Memory B cell (primary cell): ENCODE data around the gene SH3BP4.

Experiments used
- ATAC-seq: fragments of 150-1000 bp; cut with Tn5 transposase; 2 replicates; pipeline ENCODE4 v1.10.0; 2021; ENCODE audit warnings: low read depth, mild to moderate bottlenecking, moderate library complexity
- DNase-seq, 2 donors: peaks; one replicate each; pipeline ENCODE4 v3.0.0; 2022; ENCODE audit warnings: low spot score in 2 of 2
- H3K27ac Mint-ChIP-seq: one replicate; pipeline ENCODE4 v1.8.0; 2022; ENCODE audit warnings: mild to moderate bottlenecking, moderate library complexity, mixed read lengths
- H3K27me3 Mint-ChIP-seq: one replicate; pipeline ENCODE4 v1.8.0; 2022; ENCODE audit warnings: mixed read lengths
- H3K36me3 Mint-ChIP-seq: one replicate; pipeline ENCODE4 v1.8.0; 2022; ENCODE audit warnings: mild to moderate bottlenecking, mixed read lengths
- H3K4me1 Mint-ChIP-seq: one replicate; pipeline ENCODE4 v1.8.0; 2022; ENCODE audit warnings: mixed read lengths
- H3K4me3 Mint-ChIP-seq: one replicate; pipeline ENCODE4 v1.8.0; 2022; ENCODE audit warnings: mild to moderate bottlenecking, moderate library complexity, mixed read lengths
- H3K9me3 Mint-ChIP-seq: one replicate; pipeline ENCODE4 v1.8.0; 2022; ENCODE audit warnings: mixed read lengths

SH3BP4 gene

DNA sequence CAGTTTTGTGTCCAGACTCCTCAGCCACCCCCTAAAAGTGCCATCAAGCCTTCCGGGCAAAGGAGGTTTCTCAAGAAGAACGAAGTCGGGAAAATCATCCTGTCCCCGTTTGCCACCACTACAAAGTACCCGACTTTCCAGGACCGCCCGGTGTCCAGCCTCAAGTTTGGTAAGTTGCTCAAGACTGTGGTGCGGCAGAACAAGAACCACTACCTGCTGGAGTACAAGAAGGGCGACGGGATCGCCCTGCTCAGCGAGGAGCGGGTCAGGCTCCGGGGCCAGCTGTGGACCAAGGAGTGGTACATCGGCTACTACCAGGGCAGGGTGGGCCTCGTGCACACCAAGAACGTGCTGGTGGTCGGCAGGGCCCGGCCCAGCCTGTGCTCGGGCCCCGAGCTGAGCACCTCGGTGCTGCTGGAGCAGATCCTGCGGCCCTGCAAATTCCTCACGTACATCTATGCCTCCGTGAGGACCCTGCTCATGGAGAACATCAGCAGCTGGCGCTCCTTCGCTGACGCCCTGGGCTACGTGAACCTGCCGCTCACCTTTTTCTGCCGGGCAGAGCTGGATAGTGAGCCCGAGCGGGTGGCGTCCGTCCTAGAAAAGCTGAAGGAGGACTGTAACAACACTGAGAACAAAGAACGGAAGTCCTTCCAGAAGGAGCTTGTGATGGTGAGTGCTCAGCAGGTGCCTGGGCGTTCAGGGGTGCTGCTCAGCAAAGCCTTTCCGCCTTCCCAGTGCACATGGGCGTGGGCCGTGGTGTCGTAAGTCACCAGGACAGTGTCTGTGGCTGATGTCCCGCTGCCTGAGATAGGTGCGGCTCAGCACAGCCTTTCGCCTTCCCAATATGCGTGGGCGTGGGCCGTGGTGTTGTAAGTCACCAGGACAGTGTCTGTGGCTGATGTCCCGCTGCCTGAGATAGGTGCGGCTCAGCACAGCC, 91.0 kb downstream of the SH3BP4 start:
- no peaks in the 10 kb centered on the region for H3K36me3 Mint-ChIP-seq
- no peak overlapping the region for H3K4me3 Mint-ChIP-seq
- H3K27me3 Mint-ChIP-seq: no peaks in the 10 kb centered on the region
- peaks cover 40% of the 10 kb centered on the region for H3K4me1 Mint-ChIP-seq
- DNase-seq (no peak), ATAC-seq (no peak)
- H3K27ac Mint-ChIP-seq: no peak overlapping the region
- H3K9me3 Mint-ChIP-seq: no peaks in the 10 kb centered on the region

DNA sequence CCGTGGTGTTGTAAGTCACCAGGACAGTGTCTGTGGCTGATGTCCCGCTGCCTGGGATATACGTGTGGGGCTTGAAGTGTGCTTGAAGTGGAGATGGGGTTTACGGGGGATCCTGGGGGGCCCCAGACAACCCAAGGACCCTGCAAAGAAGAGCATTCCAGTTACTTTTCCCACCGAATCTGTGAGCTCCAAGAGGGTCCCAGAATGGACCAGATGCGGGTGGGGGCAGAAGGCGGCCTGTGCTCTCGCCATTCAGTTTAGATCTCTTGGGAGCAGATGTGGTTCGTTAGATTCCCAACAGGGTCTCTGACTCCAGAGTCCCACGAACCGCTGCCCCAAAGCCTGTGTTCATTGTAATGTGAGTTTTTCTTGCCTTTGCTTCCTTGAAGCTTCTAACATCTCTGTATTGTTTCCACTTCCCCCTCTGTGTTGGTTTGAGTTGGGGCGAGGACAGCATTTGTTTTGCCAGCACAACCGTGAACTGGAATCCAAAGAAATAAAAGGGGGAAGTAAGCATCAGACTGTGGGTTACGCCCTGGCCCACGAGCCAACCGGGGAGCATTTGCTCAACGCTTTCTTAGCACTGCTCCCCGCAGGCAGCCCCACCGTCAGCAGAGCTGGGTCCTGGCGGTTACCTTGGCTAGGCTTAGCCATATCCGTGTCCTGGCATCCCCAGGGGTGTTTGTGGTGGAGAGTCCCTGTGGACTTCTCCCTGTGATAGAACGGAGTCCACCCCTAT, 92.1 kb downstream of the SH3BP4 start:
- Mint-ChIP-seq H3K4me1 (peaks cover 48% of the 10 kb centered on the region), H3K27ac (peak overlapping the region; percentile 89), H3K9me3 (no peaks in the 10 kb centered on the region), H3K27me3 (no peaks in the 10 kb centered on the region), H3K4me3 (peak overlapping the region; percentile 80), H3K36me3 (no peaks in the 10 kb centered on the region)
- peak; percentile 77 for ATAC-seq
- peak; percentile 40 to 61 for DNase-seq

DNA sequence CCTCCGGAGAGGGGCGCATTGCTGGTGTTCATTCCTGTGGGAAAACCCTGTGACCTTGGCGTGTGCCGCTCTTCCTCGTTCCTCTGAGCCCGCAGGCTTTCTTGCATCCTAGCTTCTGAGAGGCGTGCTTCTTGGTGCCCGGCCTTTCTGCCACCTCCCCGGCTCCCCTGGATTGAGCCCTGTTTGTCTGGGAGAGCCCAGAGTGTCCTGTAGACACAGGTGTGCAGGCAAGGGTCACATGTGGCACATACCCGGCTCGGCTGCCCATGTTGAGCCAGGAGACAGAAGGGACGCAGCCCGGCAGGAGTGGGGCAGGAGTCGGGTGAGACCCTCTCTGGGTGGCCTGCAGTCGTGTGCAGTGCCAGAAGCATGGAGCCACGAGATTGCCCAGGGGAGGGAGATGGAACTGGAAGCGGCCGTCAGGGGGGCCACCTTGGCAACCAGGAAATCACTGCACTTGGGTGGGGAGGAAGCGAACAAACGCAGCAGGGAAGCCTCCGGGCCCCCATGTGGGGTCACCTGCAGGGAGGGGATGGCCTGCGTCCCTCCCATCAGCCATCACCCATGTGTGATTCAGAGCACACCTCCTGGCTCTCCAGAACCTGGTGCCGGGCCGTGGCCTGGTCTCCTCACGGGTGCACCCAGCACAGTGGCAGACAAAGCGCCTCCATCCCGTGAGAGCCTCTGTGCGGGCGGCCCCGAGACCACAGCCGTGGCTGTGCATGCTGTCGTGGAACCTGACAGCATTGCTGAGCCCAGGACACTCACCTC, 92.9 kb downstream of the SH3BP4 start:
- no peaks in the 10 kb centered on the region for H3K27me3 Mint-ChIP-seq
- peak overlapping the region; percentile 80 for H3K4me3 Mint-ChIP-seq
- DNase-seq (peak in 1 of 2 donors; percentile 18), ATAC-seq (peak; percentile 33)
- H3K9me3 Mint-ChIP-seq: no peaks in the 10 kb centered on the region
- peaks cover 48% of the 10 kb centered on the region for H3K4me1 Mint-ChIP-seq
- peak overlapping the region; percentile 89 for H3K27ac Mint-ChIP-seq
- H3K36me3 Mint-ChIP-seq: no peaks in the 10 kb centered on the region

DNA sequence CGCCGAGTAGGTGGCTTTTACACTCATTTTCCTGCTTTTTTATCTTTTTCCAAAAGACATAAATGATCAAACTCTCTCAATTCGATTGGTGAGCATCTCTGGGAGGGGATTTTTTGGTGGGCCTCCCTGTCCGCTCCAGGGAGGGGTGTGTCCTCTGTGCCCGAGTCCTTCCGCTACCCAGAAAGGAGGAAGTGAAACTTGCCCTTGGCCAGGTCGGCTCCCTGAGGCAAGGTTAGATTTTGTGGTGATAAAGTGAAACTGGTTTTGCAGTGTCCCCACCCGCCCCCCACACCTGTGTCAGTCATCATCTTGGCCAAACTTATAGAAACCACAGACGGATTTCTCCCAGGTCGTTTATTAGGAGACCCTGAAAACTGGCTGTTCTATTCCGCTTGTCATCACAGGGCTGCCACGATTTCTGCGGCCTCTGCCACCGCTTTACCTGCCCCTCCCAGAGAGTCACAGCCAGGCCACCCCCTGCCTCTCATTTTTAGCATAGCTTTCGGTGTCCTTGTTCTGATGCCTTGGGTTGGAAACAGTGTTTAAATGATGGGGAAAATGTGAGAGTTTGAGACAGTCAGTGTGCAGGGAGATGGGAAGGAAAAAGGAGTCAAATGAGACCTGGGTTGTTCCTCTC, 93.6 kb downstream of the SH3BP4 start:
- H3K27ac Mint-ChIP-seq: peak overlapping the region; percentile 89
- ATAC-seq (peak; percentile 82), DNase-seq (peak; percentile 32 to 74)
- peak overlapping the region; percentile 80 for H3K4me3 Mint-ChIP-seq
- no peaks in the 10 kb centered on the region for H3K9me3 Mint-ChIP-seq
- no peaks in the 10 kb centered on the region for H3K27me3 Mint-ChIP-seq
- no peaks in the 10 kb centered on the region for H3K36me3 Mint-ChIP-seq
- peaks cover 48% of the 10 kb centered on the region for H3K4me1 Mint-ChIP-seq

DNA sequence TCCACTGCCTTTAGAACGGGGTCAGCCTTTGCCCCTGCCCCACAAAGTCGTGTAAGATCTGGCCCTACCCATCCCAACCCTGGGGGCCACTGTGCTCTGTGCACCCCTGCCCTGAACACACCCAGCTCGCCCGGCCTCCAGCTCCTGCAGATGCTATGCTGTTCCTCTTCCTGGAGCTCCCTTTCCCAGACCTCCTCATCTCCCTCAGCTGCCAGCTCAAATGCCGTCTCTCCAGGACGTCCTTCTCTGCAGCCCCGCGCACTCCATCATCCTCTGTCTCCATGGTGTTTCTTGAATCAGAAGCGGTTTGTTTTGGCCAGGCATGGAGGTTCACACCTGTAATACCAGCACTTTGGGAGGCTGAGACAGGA, 94.1 kb downstream of the SH3BP4 start:
- Mint-ChIP-seq H3K27ac (peak overlapping the region; percentile 89), H3K36me3 (no peaks in the 10 kb centered on the region), H3K9me3 (no peaks in the 10 kb centered on the region), H3K4me3 (peak overlapping the region; percentile 80), H3K27me3 (no peaks in the 10 kb centered on the region), H3K4me1 (peaks cover 48% of the 10 kb centered on the region)
- ATAC-seq: no peak
- no peak for DNase-seq

DNA sequence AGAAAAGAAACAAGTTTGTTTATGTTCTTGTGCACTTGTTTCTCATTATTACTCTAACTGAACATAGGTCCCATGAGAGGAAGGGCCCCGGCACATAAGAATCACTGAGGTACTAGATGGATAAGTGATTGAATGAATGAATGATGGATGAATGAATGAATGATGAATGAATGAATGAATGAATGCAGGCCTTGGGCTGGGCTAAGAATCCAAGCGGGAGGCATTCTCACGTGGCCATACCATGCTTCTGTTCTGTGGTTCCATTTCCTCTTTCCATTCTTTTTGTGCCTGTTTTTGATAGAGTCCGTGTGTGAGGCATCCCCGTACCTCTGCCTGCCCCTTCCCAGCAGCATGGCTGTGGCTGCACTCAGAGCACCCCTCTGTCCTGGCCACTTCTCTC, 94.8 kb downstream of the SH3BP4 start:
- no peaks in the 10 kb centered on the region for H3K27me3 Mint-ChIP-seq
- H3K27ac Mint-ChIP-seq: peak overlapping the region; percentile 89
- no peaks in the 10 kb centered on the region for H3K9me3 Mint-ChIP-seq
- peaks cover 52% of the 10 kb centered on the region for H3K4me1 Mint-ChIP-seq
- H3K4me3 Mint-ChIP-seq: peak overlapping the region; percentile 80
- H3K36me3 Mint-ChIP-seq: no peaks in the 10 kb centered on the region
- DNase-seq (no peak), ATAC-seq (no peak)

DNA sequence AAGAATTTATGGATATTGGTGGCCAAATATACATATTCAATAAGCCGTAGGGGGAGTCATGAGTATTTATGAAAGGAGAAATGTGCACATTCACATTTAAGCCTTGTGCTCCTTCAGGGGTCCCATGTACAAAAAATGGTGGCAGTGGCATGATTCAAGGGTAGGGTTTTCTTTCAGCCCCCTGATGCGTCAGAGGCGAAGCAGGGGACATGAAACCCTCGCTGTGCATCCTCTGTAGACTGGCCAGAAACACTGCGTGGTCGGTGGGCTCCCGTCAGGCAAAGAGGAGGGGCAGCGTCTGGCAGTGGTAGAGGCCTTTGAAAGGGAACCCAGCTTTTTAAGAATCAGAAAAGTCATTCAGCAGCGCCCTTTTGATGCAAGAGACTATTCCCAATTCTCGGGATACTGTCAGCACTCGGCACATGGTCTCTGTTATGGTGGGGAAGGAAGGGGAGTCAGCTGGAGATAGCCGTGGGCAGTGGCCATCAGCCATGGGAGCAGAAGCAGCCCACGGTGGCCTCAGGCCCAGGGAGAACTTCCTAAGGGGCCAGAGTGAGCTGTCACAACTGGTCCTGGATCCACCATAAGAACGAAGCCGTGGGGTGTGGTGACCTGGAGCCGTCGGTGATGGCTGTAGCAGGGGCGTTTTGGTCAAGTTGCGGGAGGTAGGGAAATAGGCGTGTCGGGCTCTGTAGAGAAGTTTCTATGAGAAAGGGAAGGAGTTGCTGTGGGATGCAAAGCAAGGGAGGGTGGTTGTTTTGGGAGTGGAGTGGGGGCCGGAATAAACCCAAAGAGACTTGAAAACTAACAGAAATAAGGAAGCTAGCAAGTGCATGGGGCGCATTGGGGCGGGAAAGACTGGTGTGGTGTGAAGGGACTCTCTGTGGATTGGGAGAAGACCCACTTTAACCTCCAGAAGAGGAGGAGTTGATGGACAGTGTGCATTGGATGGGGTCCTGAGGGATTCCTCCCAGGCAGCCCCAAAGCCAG, 95.6 kb downstream of the SH3BP4 start:
- Mint-ChIP-seq H3K36me3 (no peaks in the 10 kb centered on the region), H3K9me3 (no peaks in the 10 kb centered on the region), H3K27me3 (no peaks in the 10 kb centered on the region), H3K27ac (peak overlapping the region; percentile 89), H3K4me3 (no peak overlapping the region), H3K4me1 (peaks cover 53% of the 10 kb centered on the region)
- ATAC-seq: no peak
- DNase-seq: no peak

DNA sequence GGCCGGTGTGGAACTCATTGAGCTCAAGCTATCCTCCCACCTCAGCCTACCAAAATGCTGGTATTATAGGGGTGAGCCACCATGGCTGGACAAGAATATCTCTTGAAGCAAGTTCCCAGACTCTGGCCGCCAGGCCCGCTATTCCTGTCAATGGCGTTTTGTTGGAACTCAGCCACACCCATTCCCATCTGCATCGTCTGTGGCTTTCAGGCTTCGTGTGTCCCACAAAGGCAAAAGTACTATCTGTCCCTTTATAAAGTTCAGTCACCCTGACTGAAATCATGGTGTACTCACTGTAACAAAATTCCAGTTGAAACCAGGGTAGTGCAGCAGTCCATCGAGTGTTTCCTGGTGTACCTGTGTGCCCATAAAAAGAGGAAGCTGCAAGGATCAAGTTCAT, 96.7 kb downstream of the SH3BP4 start:
- DNase-seq (no peak), ATAC-seq (no peak)
- Mint-ChIP-seq H3K4me1 (peaks cover 53% of the 10 kb centered on the region), H3K27ac (no peak overlapping the region), H3K27me3 (no peaks in the 10 kb centered on the region), H3K4me3 (no peak overlapping the region), H3K9me3 (no peaks in the 10 kb centered on the region), H3K36me3 (no peaks in the 10 kb centered on the region)

DNA sequence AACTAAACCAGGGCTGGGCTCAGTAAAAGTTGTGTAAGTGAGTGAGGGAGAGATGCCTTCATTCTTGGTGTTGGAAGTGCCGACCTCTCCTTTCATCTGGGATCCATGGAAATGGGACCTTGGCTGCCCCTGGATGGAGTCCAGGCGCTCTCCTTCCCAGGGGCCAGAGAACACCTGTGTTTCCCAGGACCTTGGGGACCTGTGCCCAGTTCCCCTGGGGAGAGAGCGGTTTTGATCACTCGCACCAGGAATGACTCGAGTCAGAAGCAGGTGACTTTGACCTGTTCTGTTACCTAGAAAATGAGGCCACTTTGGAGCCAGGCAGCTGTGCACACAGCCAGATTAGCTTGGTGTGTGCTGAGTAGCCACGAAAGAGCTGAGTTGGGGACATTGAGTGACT, 97.3 kb downstream of the SH3BP4 start:
- Mint-ChIP-seq H3K9me3 (no peaks in the 10 kb centered on the region), H3K36me3 (no peaks in the 10 kb centered on the region), H3K27me3 (no peaks in the 10 kb centered on the region), H3K4me1 (peaks cover 49% of the 10 kb centered on the region), H3K27ac (no peak overlapping the region), H3K4me3 (no peak overlapping the region)
- no peak for ATAC-seq
- DNase-seq: no peak

DNA sequence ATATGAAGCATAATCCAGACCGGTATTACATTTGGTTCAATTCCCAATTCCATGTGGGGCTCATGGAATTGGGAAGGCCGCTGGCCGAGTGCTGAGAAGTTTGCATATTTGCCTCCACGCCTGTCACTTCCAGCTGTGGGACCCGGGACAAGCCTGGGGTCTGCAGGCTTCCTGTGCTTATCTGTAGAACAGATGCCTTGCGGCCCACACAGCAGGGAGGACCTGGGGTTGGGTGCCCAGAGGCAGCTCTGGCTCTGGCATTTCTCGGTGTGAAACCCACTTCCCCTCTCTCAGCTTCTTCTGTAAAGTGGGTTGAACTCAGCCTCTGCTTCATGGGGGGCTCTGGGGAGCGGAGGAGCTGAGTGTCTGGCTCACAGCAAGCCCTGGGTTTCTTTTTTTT, 97.9 kb downstream of the SH3BP4 start:
- H3K9me3 Mint-ChIP-seq: no peaks in the 10 kb centered on the region
- H3K36me3 Mint-ChIP-seq: no peaks in the 10 kb centered on the region
- H3K27me3 Mint-ChIP-seq: no peaks in the 10 kb centered on the region
- DNase-seq (no peak), ATAC-seq (no peak)
- H3K4me1 Mint-ChIP-seq: peaks cover 47% of the 10 kb centered on the region
- H3K4me3 Mint-ChIP-seq: no peak overlapping the region
- no peak overlapping the region for H3K27ac Mint-ChIP-seq

DNA sequence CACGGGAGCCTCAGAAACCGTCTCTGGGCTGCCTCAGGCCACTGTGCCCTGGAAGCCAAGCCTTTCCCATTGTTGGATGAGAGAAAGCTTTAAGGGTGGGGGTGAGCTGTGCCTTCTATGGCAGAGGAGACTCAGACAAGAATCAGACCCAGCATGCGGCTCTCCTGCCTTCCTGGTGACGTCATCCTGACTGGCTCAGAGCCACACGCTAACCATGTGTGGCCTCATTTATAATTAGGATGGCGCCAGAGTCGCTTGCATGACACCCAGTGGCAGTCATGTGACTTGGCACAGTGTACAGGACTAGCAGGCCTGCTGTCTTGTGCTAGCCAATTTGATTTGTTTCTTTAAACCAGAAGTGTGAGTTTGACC, 99.1 kb downstream of the SH3BP4 start:
- ATAC-seq: peak; percentile 76
- Mint-ChIP-seq H3K4me1 (peaks cover 47% of the 10 kb centered on the region), H3K36me3 (no peaks in the 10 kb centered on the region), H3K9me3 (no peaks in the 10 kb centered on the region), H3K4me3 (no peak overlapping the region), H3K27ac (no peak overlapping the region), H3K27me3 (no peaks in the 10 kb centered on the region)
- DNase-seq: no peak

DNA sequence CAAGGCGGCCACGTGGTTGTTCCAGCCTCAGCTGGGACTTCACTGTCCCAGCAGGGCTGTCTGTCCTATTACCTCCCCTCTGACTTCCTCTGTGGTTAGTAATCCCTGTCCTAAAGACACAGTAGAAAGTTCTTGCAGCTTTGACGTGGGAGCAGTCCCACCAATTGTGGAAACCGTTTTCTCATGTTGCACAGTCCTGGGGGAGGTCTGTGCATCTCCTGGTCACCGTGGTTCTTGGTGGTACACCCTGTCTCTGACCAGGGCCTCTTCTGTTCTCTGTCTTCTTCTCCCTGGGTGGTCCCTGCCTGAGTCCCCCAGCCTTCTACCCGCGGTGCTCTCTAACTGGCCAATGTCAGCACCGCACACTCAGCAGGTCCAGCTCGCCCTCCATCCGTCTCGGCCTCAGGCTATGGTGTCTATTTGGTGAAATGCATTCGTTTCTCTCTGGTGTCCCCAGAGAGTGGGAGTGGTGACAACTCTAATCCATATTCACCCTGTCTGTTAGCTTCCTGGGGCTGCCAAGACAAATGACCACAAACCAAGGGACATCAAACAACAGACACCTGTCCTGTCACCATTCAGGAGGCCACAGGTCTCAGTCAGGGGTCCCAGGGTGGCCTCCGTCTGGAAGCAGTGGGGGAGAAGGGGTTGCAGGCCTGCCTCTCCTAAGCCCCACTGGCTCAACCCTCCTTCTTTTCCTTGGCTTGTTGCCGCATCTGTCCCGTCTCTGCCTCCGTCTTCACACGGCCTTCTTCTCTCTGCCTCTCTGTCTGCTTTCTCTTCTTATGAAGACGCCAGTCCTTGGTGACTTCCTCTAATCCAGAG, 99.8 kb downstream of the SH3BP4 start:
- ATAC-seq (no peak), DNase-seq (no peak)
- Mint-ChIP-seq H3K27me3 (no peaks in the 10 kb centered on the region), H3K36me3 (no peaks in the 10 kb centered on the region), H3K27ac (no peak overlapping the region), H3K4me1 (peaks cover 41% of the 10 kb centered on the region), H3K4me3 (no peak overlapping the region), H3K9me3 (no peaks in the 10 kb centered on the region)
